ENCODE data around the gene CADM1.

DNA sequence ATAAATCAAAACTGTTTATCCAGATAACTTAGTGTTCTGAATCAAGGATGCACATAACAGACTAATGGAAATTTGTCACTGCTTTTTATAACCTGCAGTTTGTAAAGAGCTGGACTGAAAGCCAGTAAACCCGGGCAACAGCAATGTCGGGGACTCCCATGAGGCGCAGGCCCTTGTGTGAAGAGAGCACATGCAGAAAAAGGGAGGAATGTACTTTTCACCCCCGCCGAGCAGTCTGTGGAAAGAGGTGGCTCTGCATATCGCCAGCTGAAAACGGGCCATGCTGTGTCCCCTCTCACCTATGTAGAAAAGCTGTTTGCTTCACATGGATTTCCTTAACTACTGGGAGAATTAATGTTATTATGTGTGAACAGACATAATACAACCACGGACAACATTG is 291.2 kb downstream of the CADM1 start:
- TF ChIP-seq CTCF (conservative IDR thresholded peaks at IDR 0.05 in 1 of 2, IDR thresholded peaks at IDR 0.05 in 1 of 2; ENCODE audit: low read depth in 1 of 2, low read length in 2 of 2) (no peak), EZH2 (IDR thresholded peaks at IDR 0.05; ENCODE audit: low read length, missing control alignments) (no peak)
